SIG-M5 treated with dmso at 0.1 percent for 504 hours (cell line): Measurements from ENCODE around the gene PTCD2.
"Not testable (repeated sequence)": the region's sequence is repeated elsewhere in the genome, so short reads cannot be mapped to it uniquely, and the experiment has no call there.

Experiments used
- DNase-seq: peaks from one replicate; lab custom pipeline; 2025; ENCODE audit not compliant: unreplicated experiment; lab: John Stamatoyannopoulos, UW

The PTCD2 gene

DNA sequence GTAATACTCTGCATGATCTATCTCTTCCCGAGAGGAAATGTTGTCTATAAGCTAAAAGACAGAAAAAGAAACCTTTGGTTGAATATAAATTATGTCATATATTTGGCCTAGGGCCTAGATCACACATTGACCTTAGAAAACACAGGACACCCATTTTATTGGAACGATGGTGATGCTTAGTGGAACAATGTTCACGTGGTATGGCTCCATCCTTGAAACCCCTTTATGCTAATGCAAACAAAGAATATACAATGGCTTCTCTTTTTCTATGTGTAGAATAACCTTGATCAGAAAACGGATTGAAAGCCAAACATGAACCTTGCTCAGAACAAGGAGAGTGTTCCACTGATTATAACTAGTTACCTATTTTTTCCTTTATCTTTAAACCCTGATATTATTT lies 24.6 kb upstream of the PTCD2 start:
- no peak for DNase-seq

DNA sequence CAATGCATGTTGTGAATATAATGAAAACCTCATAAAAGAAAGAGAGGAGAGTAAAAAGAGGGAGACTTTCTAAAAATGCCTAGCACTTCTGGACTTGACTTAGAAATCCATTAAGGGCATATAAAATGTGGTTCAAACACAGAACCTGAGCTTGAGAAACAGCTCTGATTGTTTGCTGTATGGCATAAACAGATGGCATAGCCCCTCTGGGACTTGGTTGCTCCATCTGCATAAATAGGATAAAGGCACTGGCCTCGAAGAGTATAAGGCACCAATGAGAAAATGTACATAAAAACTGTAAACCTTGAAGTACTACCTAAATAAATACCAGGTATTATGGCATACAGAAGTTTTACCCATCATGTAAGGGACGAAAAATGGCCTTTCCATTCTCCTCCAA lies 23.9 kb upstream of the PTCD2 start:
- DNase-seq = no peak

DNA sequence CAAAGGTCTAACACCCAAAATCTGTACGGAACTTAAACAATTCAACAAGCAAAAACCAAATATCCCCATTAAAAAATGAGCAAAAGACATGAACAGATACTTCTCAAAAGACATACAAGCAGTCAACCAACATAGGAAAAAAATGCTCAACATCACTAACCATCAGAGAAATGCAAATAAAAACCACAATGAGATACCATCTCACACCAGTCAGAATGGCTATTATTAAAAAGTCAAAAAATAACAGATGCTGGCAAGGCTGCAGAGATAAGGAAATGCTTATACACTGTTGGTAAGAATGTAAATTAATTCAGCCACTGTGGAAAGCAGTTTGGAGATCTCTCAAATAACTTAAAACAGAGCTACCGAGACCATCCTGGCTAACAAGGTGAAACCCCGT lies 22.0 kb upstream of the PTCD2 start:
- not testable (repeated sequence) for DNase-seq

DNA sequence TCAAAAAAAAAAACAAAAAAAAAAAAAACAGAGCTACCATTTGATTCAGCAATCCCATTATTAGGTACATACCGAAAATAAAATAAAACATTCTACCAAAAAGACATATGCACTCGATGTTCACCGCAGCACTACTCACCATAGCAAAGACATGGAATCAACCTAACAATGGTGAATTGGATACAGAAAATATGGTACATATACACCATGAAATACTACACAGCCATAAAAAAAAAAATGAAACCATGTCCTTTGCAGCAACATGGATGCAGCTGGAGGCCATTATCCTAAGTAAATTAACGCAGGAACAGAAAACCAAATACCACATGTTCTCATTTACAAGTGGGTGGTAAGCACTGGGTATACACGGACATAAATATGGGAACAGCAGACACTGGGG lies 21.5 kb upstream of the PTCD2 start:
- no peak for DNase-seq

DNA sequence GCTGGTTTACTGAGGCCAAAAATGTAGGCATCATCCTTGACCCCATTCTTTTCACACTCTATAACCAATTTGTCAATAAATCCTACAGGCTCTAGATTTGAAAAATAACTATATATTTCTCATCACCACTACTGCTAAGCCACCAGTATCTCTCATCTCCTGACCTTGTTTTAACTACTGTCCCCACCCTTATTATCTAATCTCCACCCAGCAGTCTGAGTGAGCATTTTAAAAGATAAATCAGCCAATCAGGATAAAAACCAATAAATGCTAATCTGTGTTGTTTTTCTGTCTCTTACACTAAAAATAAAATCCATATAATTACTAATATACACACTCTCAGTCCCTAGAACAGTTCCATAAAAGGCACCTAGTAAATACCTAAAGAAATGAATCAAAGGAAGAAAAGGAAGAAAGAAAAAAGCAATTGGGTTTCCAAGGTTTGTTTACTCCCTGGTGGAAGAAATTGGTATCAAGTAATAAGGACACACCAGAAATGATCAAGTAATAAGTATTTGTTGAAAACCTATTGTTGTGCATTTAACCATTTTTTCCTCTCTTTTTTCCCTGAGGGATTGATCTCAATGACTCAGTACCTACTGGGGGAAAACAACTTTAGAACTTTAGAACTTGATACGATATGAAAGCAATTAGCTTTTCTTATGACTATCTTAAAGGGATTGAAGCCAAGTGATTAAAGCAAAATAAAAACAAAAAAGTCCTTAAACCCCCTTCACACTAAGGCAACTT lies 19.4 kb upstream of the PTCD2 start:
- DNase-seq = no peak

DNA sequence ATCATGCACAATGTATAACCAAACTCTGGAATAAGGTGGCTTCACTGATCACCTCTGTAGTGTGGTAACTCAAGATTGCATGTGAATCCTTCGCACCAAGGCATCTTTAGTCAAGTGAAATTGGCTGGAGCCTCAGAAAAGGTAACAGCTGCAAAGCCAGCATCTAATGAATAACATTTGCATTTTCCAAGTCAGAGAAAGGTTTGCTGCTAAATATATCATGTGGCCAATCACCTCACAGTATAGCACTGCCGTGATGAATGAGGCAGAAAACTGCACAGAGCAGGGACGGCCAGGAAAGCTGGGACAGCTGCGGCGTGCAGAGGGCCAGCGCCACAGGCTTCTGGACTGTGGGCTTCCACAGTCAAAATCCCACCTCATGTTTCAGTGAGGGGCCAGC lies 18.6 kb upstream of the PTCD2 start:
- no peak for DNase-seq

DNA sequence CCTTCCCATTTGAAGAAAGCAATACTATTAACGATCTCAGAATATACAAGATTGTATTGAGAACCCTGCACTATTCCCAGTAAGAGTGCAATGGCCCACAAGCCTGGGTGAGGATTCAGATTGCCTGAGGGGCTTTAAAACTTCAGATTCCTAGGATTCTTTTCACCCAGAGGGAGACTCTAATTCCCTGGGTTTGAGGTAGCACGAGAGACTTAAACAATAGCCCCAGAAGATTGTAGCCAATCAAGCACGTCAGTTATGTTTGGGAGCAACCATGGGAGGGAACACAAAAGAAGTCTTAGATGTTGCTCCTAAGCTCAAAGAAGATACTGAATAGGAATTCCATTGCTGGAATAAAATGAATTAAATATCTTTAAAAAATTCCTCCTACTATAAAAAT lies 18.0 kb upstream of the PTCD2 start:
- no peak for DNase-seq

DNA sequence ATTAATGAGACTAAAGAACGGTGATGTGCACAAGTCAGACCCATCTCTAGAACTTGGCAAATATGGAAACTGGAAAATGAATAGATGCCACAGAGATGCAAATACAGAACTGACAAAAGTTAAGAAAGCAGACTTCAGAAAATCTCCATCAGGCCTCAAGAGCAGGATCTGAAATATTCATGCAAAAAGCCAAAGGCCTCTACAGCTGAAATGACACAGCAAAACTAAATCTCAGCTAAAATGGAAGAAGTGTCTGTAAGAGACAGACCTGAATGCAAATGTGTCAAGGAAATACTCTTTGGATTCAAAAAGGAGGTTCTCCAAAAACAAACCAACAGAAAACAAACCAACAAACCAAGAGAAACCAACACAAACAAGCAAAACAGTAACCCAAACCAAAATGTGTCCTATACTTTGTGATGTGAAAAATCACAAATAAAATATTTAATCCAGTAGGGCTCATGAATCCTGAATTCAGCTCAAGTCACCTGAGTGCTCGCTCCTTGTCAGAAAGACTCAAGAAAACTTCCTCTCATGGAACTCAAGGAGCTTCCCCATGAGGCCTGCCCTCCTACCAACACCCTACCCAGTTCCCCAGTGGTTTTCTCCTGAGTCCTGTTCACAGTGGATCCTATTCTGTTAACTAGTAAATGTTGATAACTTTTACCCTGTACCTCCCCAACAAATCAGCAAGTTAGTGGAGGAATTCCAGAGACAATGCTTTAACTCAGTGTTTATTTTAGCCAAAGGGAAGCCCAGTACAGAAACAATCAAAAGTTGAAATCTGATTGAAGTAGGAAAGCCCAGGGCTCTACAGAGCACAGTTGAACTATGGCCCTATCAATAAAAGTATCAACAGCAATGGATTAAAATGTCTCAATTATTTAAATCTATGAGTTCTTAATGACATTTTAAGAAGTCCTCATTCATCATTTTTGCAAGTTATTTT lies 14.7 kb upstream of the PTCD2 start:
- no peak for DNase-seq

DNA sequence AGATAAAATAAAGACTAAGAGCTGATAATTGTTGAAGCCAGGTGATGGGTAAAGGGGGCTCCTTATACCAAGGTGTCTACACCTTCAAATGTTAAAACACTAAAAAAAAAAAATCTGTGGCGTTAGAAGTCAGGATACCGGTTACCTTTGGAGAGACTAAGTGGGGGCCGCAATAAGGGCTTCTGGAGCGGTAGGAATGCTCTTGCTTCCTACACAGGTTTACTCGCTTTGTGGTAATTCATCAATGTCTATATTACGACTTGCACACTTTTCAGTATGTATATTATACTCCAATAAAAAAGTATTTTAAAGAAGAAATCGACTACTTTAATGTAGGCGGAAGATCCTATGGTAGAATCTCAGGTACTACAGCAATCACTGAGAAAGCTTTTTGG lies 12.6 kb upstream of the PTCD2 start:
- no peak for DNase-seq

DNA sequence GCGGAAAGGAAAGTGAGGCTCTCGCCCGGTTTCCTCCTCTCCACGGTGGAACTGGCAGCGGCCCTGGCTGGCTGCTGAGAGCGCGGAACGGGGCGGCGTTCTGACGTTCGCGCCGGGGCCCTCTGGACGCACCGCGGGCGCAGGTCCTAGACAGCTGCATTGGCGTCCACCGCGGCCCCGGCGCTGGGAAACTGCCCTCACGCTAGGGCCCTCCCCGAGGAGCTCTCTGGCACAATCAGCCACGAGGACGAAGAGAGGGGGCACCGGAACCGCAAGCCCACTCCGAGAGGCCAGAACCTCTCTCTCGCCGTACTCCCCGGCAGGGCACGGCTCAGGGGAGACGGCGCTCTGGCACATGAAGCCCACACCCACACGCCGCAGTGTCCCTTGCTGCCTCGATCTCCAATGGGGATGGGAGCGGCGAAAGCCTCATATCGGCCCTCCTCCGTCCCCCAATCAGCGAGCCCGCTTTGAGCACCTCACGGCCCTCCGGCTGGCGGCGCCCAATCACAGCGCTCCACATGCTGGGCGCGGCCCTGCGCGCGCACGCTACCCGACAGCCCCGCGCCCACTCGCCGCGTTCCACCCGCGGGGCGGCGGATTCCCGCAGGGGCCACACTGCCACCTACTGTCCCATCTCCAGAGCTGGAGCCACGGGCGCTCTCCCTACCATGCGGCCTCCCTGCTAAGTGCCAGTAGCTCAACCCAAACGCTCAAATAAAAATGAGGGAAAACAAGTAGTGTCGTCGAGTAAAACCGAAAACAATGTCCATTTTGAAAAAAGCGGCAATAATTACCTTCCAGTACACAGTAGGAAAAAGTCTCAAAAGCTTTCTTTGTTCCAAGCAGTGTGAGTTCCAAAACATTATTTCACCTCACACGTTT lies 12.0 kb upstream of the PTCD2 start:
- peak; percentile 95 for DNase-seq

DNA sequence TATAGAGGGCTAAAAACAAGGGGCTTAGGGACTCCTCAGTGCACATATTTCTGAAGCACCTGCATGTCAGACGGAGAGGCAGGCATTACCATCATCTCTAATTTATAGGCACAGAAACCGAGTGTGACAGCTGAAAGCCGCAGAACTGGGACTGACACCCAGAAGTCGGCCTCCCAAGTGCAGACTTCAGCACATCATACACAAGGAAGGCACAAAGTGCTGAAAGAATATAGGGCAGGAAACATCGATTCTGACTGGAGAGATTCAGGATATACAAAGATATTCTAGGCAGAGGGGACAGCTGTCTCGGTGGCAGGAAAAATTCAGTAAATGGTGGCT lies 11.4 kb upstream of the PTCD2 start:
- DNase-seq = no peak

DNA sequence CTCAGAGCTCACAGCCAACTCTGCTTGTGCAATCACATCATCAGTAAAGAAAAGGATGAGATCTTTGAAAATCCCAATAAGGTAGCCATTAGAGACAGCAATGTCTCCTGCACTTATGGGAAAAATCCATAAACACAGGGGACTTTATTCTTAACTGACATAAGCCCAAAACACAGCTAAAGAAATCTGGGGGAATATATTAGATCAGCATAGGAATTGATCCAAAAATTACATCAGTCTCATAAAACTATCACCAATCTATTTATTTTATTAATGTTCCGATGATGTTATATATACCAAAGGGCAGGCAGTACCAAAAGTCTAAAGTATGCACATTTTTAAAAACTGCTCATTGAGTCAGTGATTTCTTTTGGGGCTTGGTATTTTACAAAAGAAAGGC lies 7.0 kb upstream of the PTCD2 start:
- no peak for DNase-seq

DNA sequence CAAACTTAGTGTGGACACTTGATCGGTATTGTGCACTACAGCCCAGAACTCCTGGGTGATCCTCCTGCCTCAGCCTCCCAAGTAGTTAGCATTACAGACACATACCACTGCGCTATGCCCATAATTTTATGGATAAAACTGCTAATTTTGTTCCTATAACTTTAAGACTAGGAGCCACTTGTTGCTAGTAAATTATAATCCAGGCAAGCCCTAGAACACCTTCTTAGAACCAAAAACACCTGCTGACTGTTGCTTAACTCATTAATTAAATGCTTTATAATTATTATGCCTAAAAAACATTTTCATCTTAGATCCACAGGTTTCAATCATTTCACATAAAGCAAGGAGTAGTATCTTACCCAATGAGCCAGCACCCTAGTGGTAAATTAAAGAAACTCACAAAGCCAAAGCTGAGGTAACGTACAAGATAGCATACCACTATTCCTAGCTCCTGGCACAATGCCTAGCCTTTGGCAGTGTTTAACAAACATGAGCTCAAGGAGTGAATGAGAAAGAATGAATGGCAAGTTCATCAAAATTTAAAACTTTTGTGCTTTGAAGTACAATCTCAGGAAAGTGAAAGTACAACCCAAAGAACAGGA lies 5.5 kb upstream of the PTCD2 start:
- DNase-seq = peak; percentile 37

DNA sequence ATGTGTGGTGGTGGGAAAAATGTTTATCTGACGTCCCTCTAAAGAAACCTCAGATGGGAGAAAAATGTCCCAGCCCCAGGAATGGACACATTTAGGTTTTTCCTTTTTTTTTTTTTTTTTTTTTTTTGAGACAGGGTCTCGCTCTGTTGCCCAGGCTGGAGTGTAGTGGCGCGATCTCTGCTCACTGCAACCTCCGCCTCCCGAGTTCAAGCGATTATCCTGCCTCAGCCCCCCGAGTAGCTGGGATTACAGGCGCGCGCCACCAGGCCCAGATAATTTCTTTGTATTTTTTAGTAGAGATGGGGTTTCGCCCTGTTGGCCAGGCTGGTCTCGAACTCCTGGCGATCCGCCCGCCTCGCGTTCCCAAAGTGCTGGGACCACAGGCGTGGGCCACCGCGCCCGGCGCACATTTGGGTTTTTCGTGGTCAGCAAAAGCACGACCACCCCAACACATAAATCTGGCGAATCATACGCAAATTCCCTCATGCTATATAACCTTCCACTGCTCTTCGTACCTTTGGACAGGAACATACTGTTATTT lies 668 bp upstream of the PTCD2 start:
- not testable (repeated sequence) for DNase-seq

DNA sequence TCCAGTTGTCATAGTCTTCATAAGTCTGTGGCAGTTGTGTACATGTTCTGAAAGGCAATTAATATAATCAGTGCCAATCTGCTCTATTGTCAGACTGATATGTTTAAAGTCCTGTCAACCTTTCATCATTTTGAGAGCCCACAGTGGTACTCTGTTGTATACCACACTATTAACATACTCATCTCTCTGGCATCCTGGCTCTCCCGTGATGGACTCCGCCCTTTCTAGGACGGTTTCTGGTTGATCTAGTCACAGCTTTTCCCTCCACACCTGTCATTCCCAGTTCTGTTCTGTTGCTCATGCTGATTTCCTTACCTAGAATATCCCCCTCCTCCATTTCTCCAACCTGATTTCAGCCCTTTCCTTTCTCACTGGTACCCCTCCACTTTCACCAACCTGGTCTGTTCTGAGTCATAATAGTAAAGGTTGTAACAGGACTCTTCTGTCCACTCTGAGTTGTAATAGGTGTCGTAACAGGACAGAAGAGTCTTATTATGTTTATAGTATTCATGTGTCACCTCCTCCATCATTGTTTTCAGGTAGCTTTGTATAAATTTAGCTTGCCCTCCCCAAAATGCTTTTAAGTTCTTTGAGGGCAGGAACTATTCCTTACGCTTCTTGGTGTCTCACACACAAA lies 4.1 kb downstream of the PTCD2 start:
- DNase-seq = no peak

DNA sequence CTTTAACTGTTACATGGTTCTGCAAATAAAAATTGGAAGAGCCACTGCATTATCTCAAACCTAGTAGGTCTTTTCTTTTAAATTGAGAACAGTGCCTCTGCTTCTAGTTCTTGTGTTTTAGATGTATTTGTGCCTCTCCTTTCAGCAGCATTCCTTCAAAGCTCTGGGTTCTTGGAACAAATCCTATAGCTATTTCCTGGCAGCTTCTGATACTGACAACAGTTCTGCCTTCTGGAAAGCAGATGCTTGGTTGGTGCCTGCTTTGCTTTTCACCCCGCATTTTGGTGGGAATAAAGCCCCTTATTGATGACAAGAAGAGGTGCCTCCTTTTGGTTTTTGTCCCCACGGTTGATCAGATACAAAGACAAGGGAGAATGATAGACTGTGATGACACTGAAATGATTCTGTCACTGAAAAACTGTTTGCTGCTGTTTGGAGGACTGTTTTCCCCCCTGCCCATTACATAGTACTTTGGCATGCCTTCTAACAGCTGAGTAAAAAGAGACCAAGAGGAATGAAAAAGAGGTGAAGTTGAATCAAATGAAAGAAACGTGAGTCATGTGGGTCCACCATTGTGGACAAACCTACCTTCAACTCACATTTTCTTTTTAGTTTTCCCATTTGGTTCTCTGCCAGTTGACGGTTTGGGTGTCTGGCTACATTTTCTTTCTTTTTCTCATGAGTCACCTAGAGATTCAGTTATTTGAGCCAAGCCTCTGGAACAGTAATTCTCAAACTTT lies 5.6 kb downstream of the PTCD2 start:
- no peak for DNase-seq

DNA sequence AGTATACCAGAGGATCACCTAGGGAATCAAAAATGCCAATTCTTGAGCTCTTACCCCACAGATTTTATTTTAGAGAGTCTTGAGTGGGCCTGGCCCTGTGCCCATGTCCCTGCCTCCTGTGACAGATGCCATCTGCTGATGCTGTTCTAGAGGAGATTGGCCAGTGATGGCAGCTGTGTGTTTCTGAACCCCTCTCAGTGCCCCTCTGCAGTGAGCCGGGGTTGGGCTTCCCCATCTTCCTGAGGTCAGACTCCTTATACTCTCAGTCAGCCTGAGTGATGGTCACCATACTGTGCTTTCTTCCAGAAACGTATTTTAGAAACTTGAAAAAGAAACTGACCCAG lies 6.1 kb downstream of the PTCD2 start:
- DNase-seq = no peak

DNA sequence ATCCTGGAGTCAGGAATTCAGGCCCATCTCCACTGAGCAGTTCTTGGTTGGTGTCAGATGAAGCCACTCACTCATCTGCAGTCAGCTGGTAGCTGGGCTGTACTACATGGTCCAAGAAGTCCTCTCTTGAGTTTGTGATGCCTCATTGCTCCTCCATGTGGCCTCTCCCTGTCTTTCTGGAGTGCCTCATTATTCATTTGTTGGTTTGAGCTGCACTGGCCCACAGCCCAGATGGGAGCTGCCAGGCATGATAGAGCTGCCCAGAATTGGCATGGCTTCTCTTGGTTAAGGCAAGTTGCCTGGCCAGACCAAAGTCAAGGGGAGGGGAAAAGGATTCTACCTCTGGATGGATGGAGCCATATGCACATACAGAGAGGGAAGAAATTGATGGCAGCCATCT lies 8.0 kb downstream of the PTCD2 start:
- no peak for DNase-seq

DNA sequence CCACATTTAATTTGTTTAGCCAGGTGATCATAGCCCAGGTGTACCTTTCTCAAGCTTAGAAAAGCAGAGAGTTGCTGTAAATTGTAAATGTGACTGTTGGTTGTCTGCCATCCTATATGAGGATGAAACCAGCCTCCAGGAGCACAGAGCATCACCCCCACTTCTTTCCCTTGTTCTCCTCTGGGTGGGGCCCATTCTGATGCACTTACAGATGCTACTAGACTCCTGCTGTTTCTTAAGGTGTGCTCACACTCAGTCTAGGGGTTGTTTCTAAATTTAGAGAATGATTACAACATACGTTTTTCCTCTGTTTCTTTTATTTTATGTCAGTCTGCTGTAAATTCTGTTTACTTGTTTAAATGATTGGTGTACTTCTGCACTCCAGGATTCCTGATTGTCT lies 10.5 kb downstream of the PTCD2 start:
- no peak for DNase-seq

DNA sequence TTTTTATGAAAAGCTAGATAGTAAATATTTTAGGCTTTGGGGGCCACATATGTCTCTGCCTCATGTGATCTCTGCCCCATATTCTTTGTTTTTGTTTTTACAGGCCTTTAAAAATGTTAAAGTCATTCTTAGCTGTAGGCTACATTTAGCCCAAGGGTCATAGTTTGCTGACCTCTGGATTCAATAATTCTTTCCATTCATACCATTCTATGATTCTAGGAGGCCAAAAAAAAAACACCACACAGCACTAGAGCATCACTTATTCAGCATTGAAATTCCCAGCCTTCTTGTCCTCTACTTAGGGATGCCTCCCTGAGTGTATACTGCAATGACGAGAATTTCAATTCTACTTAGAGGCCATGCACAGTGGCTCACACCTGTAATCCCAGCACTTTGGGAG lies 17.0 kb downstream of the PTCD2 start:
- no peak for DNase-seq
